ENCODE data around the gene NXN. TPM values are rescaled to one million over a fixed set of nuclear protein-coding genes. Genes with fewer than 3 reads are reported as not detected.

NXN gene
- total RNA-seq, 1 experiment from 2014 or later = 126 TPM

DNA sequence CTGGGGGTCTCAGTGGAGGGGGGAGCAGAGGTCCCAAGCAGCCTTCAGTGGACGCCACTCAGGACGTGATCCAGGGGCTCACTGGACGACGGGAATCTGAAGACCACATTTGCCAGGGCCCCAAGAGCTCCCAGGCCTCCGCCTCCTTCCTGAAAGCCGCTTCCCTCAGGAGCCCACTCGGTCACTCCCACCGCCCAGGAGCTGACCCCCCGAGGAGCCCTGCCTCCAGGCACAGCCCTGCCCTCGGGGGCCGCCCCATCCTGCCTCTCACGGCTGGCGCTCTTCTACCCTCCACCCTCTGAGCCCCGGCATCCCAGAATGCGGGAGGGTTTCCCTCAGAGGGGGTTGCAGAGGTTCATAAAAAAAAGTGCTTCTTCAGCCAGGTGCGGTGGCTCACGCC, 41.6 kb upstream of the NXN start:
- DNase-seq (ENCODE audit: low read depth, low spot score) (no peak), ATAC-seq (no peak)
- Histone ChIP-seq H3K9me3 (ENCODE audit: control insufficient read depth, insufficient read depth, low read depth, low read length) (no peaks in the 10 kb centered on the region), H3K4me1 (ENCODE audit: control insufficient read depth, insufficient read depth, low read length) (no peaks in the 10 kb centered on the region; the same call in 1 of the 2 replicates), H3K27me3 (ENCODE audit: control insufficient read depth, insufficient read depth, low read length) (no peaks in the 10 kb centered on the region), H3K36me3 (ENCODE audit: control insufficient read depth, insufficient read depth, low read length) (no peaks in the 10 kb centered on the region), H3K4me3 (ENCODE audit: low read depth in 2 of 2, low read length in 2 of 2) (no peak overlapping the region), H3K27ac (ENCODE audit: low read length) (no peak overlapping the region)
- TF ChIP-seq POLR2AphosphoS5 (IDR thresholded peaks at IDR 0.05; ENCODE audit: low read depth, low read length) = no peak
- ChIA-PET CTCF (no interaction called here), POLR2A (no interaction called here)
- in situ Hi-C loops (cut with HindIII; ENCODE audit: low pct_unique_long_range_greater_than_20kb, low sequenced_read_pairs) (no loop called here), intact Hi-C loops (cut with micrococcal nuclease; ENCODE audit: unreplicated experiment) (no loop called here)
- BruUV-seq (replicated peaks) = no TSS peak

GRCh38 chr17:1019451-1019850, 39.9 kb upstream of the NXN start:
- ChIA-PET POLR2A (no interaction called here), CTCF (no interaction called here)
- intact Hi-C loops (cut with micrococcal nuclease; ENCODE audit: unreplicated experiment) = no loop called here
- Histone ChIP-seq H3K9me3 (ENCODE audit: control insufficient read depth, insufficient read depth, low read depth, low read length) (no peaks in the 10 kb centered on the region), H3K27ac (ENCODE audit: low read length) (no peak overlapping the region), H3K36me3 (ENCODE audit: control insufficient read depth, insufficient read depth, low read length) (no peaks in the 10 kb centered on the region), H3K27me3 (ENCODE audit: control insufficient read depth, insufficient read depth, low read length) (no peaks in the 10 kb centered on the region), H3K4me1 (ENCODE audit: control insufficient read depth, insufficient read depth, low read length) (no peaks in the 10 kb centered on the region; the same call in 1 of the 2 replicates), H3K4me3 (ENCODE audit: low read depth in 2 of 2, low read length in 2 of 2) (no peak overlapping the region)
- BruUV-seq (replicated peaks) = no TSS peak
- ATAC-seq (no peak; the same call in 1 of the 2 replicates), DNase-seq (ENCODE audit: low read depth, low spot score) (no peak)
- in situ Hi-C loops (cut with HindIII; ENCODE audit: low pct_unique_long_range_greater_than_20kb, low sequenced_read_pairs) = no loop called here
- TF ChIP-seq TCF7L2 (IDR thresholded peaks at IDR 0.05; ENCODE audit: low read depth, low read length) = no peak
- no peak for TF ChIP-seq SIN3A (IDR thresholded peaks at IDR 0.05; ENCODE audit: borderline replicate concordance, insufficient read depth, low read depth, low read length)
- TF ChIP-seq CTCF (IDR thresholded peaks at IDR 0.05) = no peak
- no peak for TF ChIP-seq REST (IDR thresholded peaks at IDR 0.05; ENCODE audit: insufficient read depth in 1 of 2, low read depth in 2 of 2, low read length in 1 of 2)
- no peak for TF ChIP-seq POLR2AphosphoS5 (IDR thresholded peaks at IDR 0.05; ENCODE audit: low read depth, low read length)

DNA sequence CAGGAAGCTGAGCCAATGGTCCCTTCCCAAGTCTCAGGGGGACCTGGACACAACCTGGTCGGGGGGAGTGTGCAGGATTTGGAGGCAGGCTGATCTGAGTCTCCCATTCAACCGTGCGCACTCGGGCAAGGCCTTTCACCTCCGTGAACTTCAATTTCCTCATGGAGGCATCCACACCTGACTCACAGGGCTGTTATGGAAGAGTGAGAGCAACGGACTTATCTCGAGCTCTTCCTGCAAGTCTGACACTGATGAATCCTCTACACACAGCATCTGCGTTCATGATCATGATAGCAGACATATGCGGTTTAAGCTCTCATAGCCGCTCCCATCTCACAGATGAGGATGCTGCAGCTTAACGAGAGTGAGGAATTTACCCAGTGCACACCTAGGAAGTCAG, 39.0 kb upstream of the NXN start:
- CTCF ChIA-PET = no interaction called here

More for the DNA sequence above, 39.0 kb upstream of the NXN start:
- in situ Hi-C loops (cut with HindIII; ENCODE audit: low pct_unique_long_range_greater_than_20kb, low sequenced_read_pairs) = no loop called here
- intact Hi-C loops (cut with micrococcal nuclease; ENCODE audit: unreplicated experiment) = no loop called here
- Histone ChIP-seq H3K9me3 (ENCODE audit: control insufficient read depth, insufficient read depth, low read depth, low read length) (no peaks in the 10 kb centered on the region), H3K36me3 (ENCODE audit: control insufficient read depth, insufficient read depth, low read length) (no peaks in the 10 kb centered on the region), H3K4me3 (ENCODE audit: low read depth in 2 of 2, low read length in 2 of 2) (no peak overlapping the region), H3K4me1 (ENCODE audit: control insufficient read depth, insufficient read depth, low read length) (no peaks in the 10 kb centered on the region; the same call in 1 of the 2 replicates), H3K27me3 (ENCODE audit: control insufficient read depth, insufficient read depth, low read length) (no peaks in the 10 kb centered on the region), H3K27ac (ENCODE audit: low read length) (no peak overlapping the region)
- BruUV-seq (replicated peaks) = no TSS peak
- ATAC-seq (no peak), DNase-seq (ENCODE audit: low read depth, low spot score) (no peak)
- POLR2A ChIA-PET = no interaction called here
- TF ChIP-seq REST (IDR thresholded peaks at IDR 0.05; ENCODE audit: insufficient read depth in 1 of 2, low read depth in 2 of 2, low read length in 1 of 2) = no peak
- TF ChIP-seq POLR2AphosphoS5 (IDR thresholded peaks at IDR 0.05; ENCODE audit: low read depth, low read length) = no peak
- no peak for TF ChIP-seq CTCF (IDR thresholded peaks at IDR 0.05)
- TF ChIP-seq TCF7L2 (IDR thresholded peaks at IDR 0.05; ENCODE audit: low read depth, low read length) = no peak
- no peak for TF ChIP-seq SIN3A (IDR thresholded peaks at IDR 0.05; ENCODE audit: borderline replicate concordance, insufficient read depth, low read depth, low read length)

All from Panc1 (cell line).